Measurements from ENCODE around the gene GLYATL3. TPM values are rescaled to one million over a fixed set of nuclear protein-coding genes. Genes with fewer than 3 reads are reported as not detected.
"Not testable (repeated sequence)": the region's sequence is repeated elsewhere in the genome, so short reads cannot be mapped to it uniquely, and the experiment has no call there.

Gene GLYATL3
- total RNA-seq, 2 donors from 2014 or later, result not detected

GRCh38 chr6:49479308-49479970 is 20.3 kb upstream of the GLYATL3 start:
- ATAC-seq (ENCODE audit: insufficient number of reproducible peaks, low FRiP score, low read depth), result no peak
- H3K36me3 ChIP-seq, result no peaks in the 10 kb centered on the region
- H3K4me3 ChIP-seq, result no peak overlapping the region
- H3K4me1 ChIP-seq (ENCODE audit: control insufficient read depth in 1 of 2, low read depth in 2 of 2), result no peaks in the 10 kb centered on the region
- TF ChIP-seq CTCF (IDR thresholded peaks at IDR 0.05), result no peak
- no peak overlapping the region for H3K27ac ChIP-seq
- H3K9me3 ChIP-seq, result no peaks in the 10 kb centered on the region
- no peaks in the 10 kb centered on the region for H3K27me3 ChIP-seq (replicated peaks; ENCODE audit: insufficient read depth)
- no peak for DNase-seq (ENCODE audit: low spot score)

GRCh38 chr6:49481846-49482245 is 17.9 kb upstream of the GLYATL3 start:
- not testable (repeated sequence) for H3K36me3 ChIP-seq

GRCh38 chr6:49483380-49483779 is 16.3 kb upstream of the GLYATL3 start:
- not testable (repeated sequence) for H3K36me3 ChIP-seq; H3K27ac ChIP-seq; H3K4me1 ChIP-seq (ENCODE audit: control insufficient read depth in 1 of 2, low read depth in 2 of 2); H3K4me3 ChIP-seq; H3K27me3 ChIP-seq (replicated peaks; ENCODE audit: insufficient read depth); ATAC-seq (ENCODE audit: insufficient number of reproducible peaks, low FRiP score, low read depth); DNase-seq (ENCODE audit: low spot score); H3K9me3 ChIP-seq

More at GRCh38 chr6:49481846-49482245, 17.9 kb upstream of the GLYATL3 start:
- not testable (repeated sequence) for DNase-seq (ENCODE audit: low spot score); H3K4me3 ChIP-seq; H3K4me1 ChIP-seq (ENCODE audit: control insufficient read depth in 1 of 2, low read depth in 2 of 2); H3K27me3 ChIP-seq (replicated peaks; ENCODE audit: insufficient read depth); ATAC-seq (ENCODE audit: insufficient number of reproducible peaks, low FRiP score, low read depth); H3K27ac ChIP-seq; H3K9me3 ChIP-seq

GRCh38 chr6:49490633-49491032 is 9.1 kb upstream of the GLYATL3 start:
- no peak overlapping the region for H3K4me3 ChIP-seq
- H3K4me1 ChIP-seq (ENCODE audit: control insufficient read depth in 1 of 2, low read depth in 2 of 2), result no peaks in the 10 kb centered on the region
- no peak for TF ChIP-seq CTCF (IDR thresholded peaks at IDR 0.05)
- H3K27ac ChIP-seq, result no peak overlapping the region
- H3K27me3 ChIP-seq (replicated peaks; ENCODE audit: insufficient read depth), result no peaks in the 10 kb centered on the region
- DNase-seq (ENCODE audit: low spot score) (no peak), ATAC-seq (ENCODE audit: insufficient number of reproducible peaks, low FRiP score, low read depth) (no peak)
- H3K9me3 ChIP-seq, result no peaks in the 10 kb centered on the region
- peaks cover 5% of the 10 kb centered on the region for H3K36me3 ChIP-seq

GRCh38 chr6:49497304-49497703 is 2.4 kb upstream of the GLYATL3 start:
- no peak for ATAC-seq (ENCODE audit: insufficient number of reproducible peaks, low FRiP score, low read depth)
- no peak overlapping the region for H3K4me3 ChIP-seq
- H3K36me3 ChIP-seq, result no peaks in the 10 kb centered on the region
- DNase-seq (ENCODE audit: low spot score), result no peak
- H3K27me3 ChIP-seq (replicated peaks; ENCODE audit: insufficient read depth), result no peaks in the 10 kb centered on the region
- no peak for TF ChIP-seq CTCF (IDR thresholded peaks at IDR 0.05)
- H3K4me1 ChIP-seq (ENCODE audit: control insufficient read depth in 1 of 2, low read depth in 2 of 2), result no peaks in the 10 kb centered on the region
- no peaks in the 10 kb centered on the region for H3K9me3 ChIP-seq
- H3K27ac ChIP-seq, result no peak overlapping the region

GRCh38 chr6:49499126-49499525 is 597 bp upstream of the GLYATL3 start:
- no peaks in the 10 kb centered on the region for H3K9me3 ChIP-seq
- H3K27me3 ChIP-seq (replicated peaks; ENCODE audit: insufficient read depth), result no peaks in the 10 kb centered on the region
- H3K36me3 ChIP-seq, result no peaks in the 10 kb centered on the region
- H3K4me1 ChIP-seq (ENCODE audit: control insufficient read depth in 1 of 2, low read depth in 2 of 2), result no peaks in the 10 kb centered on the region
- DNase-seq (ENCODE audit: low spot score), result no peak
- no peak for ATAC-seq (ENCODE audit: insufficient number of reproducible peaks, low FRiP score, low read depth)
- TF ChIP-seq CTCF (IDR thresholded peaks at IDR 0.05), result no peak
- H3K27ac ChIP-seq, result no peak overlapping the region
- H3K4me3 ChIP-seq, result no peak overlapping the region

All from thoracic aorta (tissue), 2 donors.